GM19463 (cell line): ENCODE data around the gene EEF1E1.
A peak's percentile ranks its signal among the peaks of the same experiment; 100 is the strongest.
"Not testable (repeated sequence)": the region's sequence is repeated elsewhere in the genome, so short reads cannot be mapped to it uniquely, and the experiment has no call there.

Experiments
- ATAC-seq: cut with Tn5 transposase; IDR thresholded peaks from one replicate; pipeline ENCODE4 v1.9.1; 2021; ENCODE audit warnings: mild to moderate bottlenecking, moderate library complexity; ENCODE audit not compliant: unreplicated experiment

The EEF1E1 gene

DNA sequence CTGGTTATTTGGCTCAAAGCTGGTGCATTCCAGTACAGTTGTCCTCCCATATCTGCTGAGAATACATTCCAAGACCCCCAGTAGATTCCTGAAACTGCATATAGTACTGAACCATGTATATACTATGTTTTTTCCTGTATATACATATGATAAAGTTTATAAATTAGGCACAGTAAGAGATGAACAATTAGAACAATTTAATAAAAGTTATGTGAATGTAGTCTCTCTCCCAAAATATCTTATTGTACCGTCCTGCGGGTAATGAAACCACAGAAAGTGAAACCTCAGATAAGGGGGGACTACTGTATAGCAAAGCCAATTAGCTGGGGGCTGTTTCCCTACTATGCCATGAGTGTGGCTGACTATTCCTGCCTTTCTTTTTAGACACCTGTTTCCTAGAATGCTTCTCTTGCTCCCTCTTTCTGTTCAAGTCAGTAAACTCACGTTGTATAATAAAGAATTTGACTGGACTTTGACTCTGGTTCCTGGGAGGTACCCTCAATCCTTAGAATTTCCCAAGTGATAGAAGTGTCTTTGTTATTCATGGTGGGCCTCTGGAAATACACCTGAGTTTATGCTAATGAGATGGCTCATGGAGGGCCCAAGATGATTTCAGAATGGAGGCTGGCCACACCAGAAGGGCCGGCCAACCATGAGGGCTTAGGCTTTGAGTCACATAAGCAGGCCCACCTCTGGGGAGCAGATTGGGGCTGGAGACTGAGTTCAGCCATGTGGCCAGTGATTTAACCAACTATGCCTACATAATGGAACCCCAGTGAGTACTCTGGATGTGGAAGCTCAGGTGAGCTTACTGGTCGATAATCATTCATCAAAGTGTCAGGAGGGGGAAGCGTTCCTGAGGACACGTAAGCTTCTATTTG is 37.5 kb downstream of the EEF1E1 start:
- no peak for ATAC-seq

DNA sequence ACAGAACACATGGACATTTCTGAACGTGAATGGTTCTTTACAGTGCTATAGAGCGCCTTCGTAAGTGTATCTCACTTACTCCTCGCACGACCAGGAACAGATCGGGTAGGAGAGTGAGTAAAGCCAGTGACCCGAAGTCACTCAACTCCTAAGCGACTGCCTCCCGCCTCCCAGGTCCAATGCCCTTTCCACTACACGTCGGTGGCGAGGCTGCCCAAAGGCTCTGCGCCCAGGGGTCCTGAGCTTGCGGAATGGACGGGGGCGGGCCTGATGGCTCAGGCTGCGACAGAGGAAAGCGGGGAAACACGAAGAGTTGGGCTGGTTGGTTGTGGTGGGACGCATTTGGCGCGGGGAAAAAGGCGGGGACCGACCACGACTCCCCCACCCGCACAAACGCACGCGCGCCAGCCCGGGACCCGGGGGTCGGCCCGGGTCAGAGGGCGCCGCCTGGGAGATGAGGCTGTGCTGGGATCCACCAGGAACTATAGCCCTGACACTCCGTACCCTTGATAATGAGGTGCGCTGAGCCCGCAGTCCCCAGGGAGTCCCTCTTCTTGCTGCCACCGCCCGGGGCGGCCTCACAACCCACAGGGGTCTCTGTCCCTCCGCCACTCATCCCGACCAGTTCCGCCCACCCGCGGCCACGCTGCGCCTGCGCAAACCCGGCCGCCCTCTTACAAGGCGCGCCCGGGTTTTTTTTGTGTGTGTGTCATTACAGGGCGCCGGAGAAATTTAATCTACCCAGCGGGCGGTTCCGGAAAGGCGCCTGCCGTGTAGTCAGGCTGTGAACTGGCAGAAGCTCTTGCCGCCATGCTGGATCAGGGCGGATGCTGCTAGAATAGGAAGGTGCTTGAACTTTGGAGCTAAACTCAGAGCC is 38.3 kb downstream of the EEF1E1 start, which contains the start of gene BLOC1S5:
Gene BLOC1S5 (minus strand): TSS at position 629 of the 877 bp plus-strand sequence. CDS start 13 bp downstream, at position 616.
- ATAC-seq = peak; percentile 84

DNA sequence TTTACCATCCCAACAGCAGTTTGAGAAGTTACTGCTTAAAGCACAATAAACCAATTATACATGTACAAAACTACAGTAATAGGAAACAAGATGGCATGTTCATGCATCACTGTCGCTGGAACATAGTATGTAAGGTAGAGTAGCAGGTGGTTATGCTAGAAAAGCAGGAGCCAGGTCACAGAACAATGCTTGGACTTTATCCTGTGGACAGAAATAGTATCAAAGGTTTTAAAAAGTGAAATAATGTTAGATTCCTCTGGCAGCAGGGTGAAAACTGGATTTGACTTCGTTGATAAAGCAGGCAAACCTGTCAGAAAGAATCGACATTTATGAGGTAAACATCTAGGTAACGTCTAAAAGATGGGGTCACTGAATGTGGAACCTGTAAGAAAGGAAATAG is 40.6 kb downstream of the EEF1E1 start:
- ATAC-seq = no peak

DNA sequence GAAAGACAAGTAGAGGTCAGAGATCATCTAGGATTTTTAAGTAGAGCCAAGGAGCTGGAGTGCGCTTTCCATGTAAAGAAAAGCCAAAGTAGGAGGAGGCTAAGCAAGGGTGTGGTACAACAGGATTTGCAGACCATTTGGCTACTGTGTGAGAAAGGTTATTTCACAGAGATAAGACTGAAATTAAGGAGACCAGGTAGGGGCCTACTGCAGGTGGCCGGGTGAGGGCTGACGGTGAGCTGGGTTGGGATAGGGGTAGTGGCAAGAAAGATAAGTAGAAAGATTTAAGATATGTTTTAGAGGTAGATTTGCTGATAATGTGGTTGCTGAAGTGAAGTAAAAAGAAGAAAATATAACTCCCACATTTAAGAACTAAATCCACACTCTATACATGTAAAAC is 42.0 kb downstream of the EEF1E1 start:
- ATAC-seq = no peak

DNA sequence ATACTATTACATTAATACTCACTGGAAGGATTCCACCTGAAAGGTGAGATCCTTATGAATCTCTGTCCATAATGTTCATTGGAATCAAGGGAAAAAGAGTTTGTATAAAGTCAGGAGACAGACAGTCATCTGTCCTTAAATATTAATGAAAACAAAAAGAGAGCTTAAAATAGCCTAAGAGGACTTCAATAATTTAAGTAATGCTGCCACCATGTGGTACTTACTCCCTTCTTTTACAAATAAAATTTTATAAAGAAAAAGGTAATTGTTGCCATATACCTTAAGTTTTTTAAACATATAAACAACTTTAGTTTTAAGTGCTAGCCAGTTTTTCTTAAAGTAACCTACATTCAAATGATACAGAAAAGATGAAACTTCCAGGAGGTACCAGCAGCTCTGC is 43.2 kb downstream of the EEF1E1 start:
- no peak for ATAC-seq

DNA sequence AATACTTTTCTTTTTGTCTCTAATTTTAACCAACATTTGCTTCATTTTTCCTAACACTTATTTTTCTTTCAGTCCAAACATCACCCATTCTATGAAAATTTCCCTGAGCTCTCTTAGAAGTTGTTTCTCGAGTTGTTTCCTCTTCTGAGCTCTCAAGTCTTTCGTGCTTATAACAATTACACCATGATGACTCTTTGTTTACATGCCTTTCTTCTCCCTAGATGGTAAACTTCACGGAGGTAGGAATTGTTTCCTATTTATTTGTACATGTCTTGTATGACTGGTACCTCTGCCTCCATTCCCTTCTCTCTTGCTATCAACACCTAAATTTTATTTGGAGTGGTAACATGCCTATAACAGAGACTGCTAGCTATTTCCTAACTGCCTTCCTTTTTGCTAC is 44.6 kb downstream of the EEF1E1 start:
- ATAC-seq = no peak

DNA sequence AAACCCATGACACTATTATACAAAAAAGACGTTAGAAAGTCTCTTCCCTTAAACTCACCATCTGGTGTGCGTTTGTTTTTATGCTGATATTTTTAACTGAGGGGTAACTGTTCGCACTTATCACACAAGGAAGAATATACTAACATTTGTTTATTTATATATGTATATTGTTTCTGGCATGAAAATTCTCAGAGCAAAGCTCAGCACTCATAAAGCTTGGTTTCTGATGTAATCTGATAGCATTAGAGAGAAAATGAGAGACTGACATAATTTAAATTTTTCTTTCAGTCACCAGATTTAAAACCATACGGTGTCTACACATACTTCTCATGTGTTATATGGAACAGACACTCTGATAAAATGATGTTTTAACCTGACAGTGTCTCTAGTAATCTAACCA is 45.1 kb downstream of the EEF1E1 start:
- ATAC-seq = no peak

DNA sequence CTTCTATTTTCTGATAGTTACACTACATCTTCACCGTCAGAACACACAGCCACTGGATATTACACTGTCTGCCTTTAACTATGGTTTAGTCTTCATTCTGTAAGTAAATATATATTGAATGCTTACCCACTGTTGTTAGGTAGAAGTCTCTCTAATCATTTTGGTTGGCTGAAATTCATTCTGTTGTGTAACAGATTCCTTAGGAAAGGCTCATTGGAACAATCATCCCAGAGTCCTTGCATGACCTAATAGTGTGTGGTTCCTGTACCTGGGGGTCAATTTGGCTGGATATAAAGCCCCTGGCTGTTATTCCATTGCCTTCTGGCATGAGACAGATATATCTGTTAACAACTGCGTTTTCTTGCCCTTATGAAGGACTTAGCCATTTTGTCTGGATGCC is 48.1 kb downstream of the EEF1E1 start:
- no peak for ATAC-seq

DNA sequence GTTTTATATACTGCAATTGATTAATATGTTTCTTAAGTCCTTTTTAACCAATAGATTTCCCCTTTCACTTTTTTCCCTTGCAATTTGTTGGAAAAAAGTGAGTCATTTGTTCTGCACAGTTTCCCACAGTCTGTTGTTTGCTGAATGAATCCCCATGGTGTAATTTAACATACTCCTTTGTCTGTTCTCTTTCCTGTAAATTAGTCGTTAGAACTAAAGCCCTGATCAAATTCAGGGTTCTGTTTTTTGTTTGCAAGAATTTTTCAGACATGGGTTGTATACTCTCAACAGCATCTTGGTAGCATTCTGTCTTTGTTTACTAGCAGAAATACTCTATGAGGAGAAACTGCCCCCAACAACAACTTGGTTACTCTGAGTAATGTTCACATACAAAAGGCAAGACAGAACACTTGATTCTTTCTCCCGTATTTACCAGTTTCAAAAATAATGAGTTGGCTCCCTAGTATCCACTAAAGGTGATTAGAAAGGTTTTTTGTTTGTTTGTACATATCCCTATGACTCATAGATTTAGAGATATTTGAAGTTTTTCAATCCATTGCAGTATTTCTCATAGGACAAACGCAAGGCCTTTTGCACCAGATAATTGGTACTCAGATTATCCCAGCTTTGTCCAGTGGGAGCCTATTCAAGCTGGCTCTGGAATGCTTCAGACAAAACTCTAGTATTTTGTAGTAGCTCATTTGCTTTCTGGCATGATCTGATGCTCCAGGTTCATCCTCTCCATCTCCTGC is 54.6 kb downstream of the EEF1E1 start:
- ATAC-seq = no peak

DNA sequence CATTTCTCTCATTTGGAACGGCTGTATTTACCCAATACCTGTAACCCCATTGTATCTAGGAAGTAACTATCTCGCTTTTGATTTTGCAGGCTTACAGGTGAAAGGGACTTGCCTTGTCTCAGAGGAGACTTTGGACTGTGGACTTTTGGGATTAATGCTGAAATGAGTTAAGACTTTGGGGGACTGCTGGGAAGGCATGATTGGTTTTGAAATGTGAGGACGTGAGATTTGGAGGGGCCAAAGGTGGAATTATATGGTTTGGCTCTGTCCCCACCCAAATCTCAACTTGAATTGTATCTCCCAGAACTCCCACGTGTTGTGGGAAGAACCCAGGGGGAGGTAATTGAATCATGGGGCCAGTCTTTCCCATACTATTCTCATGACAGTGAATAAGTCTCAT is 56.6 kb downstream of the EEF1E1 start:
- ATAC-seq = not testable (repeated sequence)

DNA sequence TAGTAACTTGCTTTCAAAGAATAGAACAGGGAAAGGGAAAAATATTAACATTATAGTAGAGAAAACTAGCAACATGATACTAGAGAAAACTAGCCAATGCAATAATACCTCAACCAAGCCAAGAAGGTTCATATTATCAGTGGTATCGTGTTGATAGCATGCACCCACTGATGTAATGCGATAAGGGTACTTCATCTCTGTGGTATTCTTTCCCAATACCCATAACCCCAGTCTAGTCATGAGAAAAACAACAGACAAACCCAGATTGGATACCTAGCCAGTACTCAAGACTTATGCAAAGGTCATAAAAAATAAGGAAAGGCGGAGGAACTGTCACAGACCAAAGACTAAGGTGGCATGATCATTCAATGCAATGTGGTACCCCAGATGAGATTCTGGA is 59.1 kb downstream of the EEF1E1 start:
- no peak for ATAC-seq

DNA sequence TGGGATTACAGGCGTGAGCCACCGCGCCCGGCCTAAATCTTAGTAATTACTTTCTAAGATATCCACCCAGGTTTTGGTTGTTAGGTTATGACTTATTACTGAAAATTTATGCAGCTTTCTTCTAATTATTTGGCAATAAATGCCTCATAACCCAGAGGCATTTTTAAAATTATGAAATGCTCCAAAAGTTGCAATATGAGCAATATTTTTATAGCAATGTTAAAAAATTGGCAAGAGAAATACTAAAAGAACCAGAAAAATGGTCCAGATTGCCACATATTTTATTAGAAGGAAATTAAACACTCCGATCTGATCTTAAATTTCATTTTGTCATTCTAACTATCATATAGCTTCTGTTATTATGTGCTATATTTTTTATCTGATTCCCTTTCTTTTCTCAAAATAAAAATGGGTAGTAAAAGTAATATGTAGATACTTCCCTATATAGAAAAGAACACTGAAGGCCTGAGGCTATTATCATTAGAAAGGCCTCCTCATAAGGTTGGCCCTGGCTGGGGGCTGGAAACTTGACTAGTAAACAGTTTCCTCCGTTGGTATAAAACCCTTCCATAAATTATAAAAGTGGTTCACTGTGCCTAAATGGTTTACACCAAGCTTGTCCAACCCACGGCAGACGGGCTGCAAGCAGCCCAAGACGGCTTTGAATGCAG is 60.3 kb downstream of the EEF1E1 start:
- no peak for ATAC-seq

DNA sequence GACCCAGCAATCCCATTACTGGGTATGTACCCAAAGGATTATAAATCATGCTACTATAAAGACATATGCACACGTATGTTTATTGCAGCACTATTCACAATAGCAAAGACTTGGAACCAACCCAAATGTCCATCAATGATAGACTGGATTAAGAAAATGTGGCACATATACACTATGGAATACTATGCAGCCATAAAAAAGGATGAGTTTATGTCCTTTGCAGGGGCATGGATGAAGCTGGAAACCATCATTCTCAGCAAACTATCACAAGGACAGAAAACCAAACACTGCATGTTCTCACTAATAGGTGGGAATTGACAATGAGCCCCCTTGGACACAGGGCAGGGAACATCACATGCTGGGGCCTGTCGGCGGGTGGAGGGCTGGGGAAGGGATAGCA is 68.2 kb downstream of the EEF1E1 start:
- ATAC-seq = not testable (repeated sequence)

DNA sequence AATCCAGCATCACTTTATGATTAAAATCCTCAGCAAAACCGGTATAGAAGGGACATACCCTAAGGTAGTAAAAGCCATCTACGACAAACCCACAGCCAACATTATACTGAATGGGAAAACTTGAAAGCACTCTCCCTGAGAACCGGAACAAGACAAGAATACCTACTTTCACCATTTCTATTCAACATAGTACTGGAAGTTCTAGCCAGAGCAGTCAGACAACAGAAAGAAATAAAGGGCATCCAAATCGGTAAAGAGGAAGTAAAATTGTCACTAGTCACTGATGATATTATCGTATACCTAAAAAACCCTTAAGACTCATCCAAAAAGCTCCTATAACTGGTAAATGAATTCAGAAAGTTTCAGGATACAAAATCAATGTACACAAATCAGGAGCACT is 71.4 kb downstream of the EEF1E1 start:
- no peak for ATAC-seq
